Right kidney (tissue), 1 donor: Measurements from ENCODE around the gene CD40.
A peak's percentile ranks its signal among the peaks of the same experiment; 100 is the strongest.
"Not testable (repeated sequence)": the region's sequence is repeated elsewhere in the genome, so short reads cannot be mapped to it uniquely, and the experiment has no call there.

Experiments
- DNase-seq: peaks from one replicate; pipeline ENCODE4 v3.0.0-alpha.2; 2016

Gene CD40

GRCh38 chr20:46091622-46092535, 26.2 kb upstream of the CD40 start:
- not testable (repeated sequence) for DNase-seq

- no peak for DNase-seq
Observed at GRCh38 chr20:46093531-46093930, 24.6 kb upstream of the CD40 start.

GRCh38 chr20:46099491-46100287, 18.4 kb upstream of the CD40 start:
- DNase-seq, result peak; percentile 12

GRCh38 chr20:46100444-46100843, 17.7 kb upstream of the CD40 start:
- not testable (repeated sequence) for DNase-seq

GRCh38 chr20:46100988-46101387, 17.1 kb upstream of the CD40 start:
- no peak for DNase-seq

GRCh38 chr20:46101957-46102356, 16.2 kb upstream of the CD40 start:
- DNase-seq, result no peak

- no peak for DNase-seq
Observed at GRCh38 chr20:46102940-46103339, 15.2 kb upstream of the CD40 start.

- DNase-seq, result no peak
Observed at GRCh38 chr20:46104262-46104661, 13.9 kb upstream of the CD40 start.

- DNase-seq, result no peak
Observed at GRCh38 chr20:46107061-46107460, 11.1 kb upstream of the CD40 start.

GRCh38 chr20:46108435-46108841, 9.7 kb upstream of the CD40 start:
- DNase-seq, result no peak

- no peak for DNase-seq
Observed at GRCh38 chr20:46108976-46109375, 9.1 kb upstream of the CD40 start.

GRCh38 chr20:46111028-46111835, 6.9 kb upstream of the CD40 start:
- no peak for DNase-seq

GRCh38 chr20:46111836-46112212, 6.3 kb upstream of the CD40 start:
- no peak for DNase-seq

GRCh38 chr20:46112430-46113112, 5.5 kb upstream of the CD40 start:
- DNase-seq, result no peak

GRCh38 chr20:46113113-46113470, 5.0 kb upstream of the CD40 start:
- DNase-seq, result no peak

- no peak for DNase-seq
Observed at GRCh38 chr20:46114449-46114848, 3.7 kb upstream of the CD40 start.

- DNase-seq, result no peak
Observed at GRCh38 chr20:46118481-46119020, 437 bp downstream of the CD40 start.

- no peak for DNase-seq
Observed at GRCh38 chr20:46119028-46119546, 973 bp downstream of the CD40 start.

- no peak for DNase-seq
Observed at GRCh38 chr20:46119547-46119946, 1.4 kb downstream of the CD40 start.

- no peak for DNase-seq
Observed at GRCh38 chr20:46120136-46120535, 2.0 kb downstream of the CD40 start.

- no peak for DNase-seq
Observed at GRCh38 chr20:46121184-46121930, 3.2 kb downstream of the CD40 start.
